Ovary (tissue), 9 donors: ENCODE data around the gene ALDH3A2. TPM values are rescaled to one million over a fixed set of nuclear protein-coding genes. Genes with fewer than 3 reads are reported as not detected.

Source experiments
- DNase-seq, 5 donors: peaks; one replicate each; pipeline ENCODE4 v3.0.0-alpha.2; 2019 to 2020
- H3K27ac ChIP-seq, 2 donors: fragments of 200-600 bp; one replicate each; pipeline versions ENCODE4 v1.5.1 to v1.8.0; 2019 to 2022
- H3K27me3 ChIP-seq: fragments of 200-600 bp; one replicate; pipeline ENCODE4 v1.8.0; 2022
- H3K36me3 ChIP-seq: fragments of 200-600 bp; sonication (generic); one replicate; pipeline ENCODE4 v1.5.1; 2019
- H3K4me1 ChIP-seq: one replicate; pipeline ENCODE4 v1.8.1; 2013; ENCODE audit warnings: mild to moderate bottlenecking, moderate library complexity; ENCODE audit not compliant: insufficient read depth
- H3K4me3 ChIP-seq: fragments of 200-600 bp; sonication (generic); one replicate; pipeline ENCODE4 v1.5.1; 2017
- H3K9me3 ChIP-seq, 2 donors: fragments of 200-600 bp in 1 of 2; sonication (generic) in 1 of 2; one replicate each; pipeline versions ENCODE4 v1.5.1 to v1.8.1; 2013 to 2019; ENCODE audit warnings: mild to moderate bottlenecking in 1 of 2, moderate library complexity in 1 of 2
- CTCF ChIP-seq, 3 donors: fragments of 450-650 bp in 2 of 3; fragments of 200-600 bp in 1 of 3; IDR thresholded peaks; one replicate each; pipeline versions ENCODE4 v1.5.1 to v1.8.0; 2016 to 2022; ENCODE audit warnings: antibody characterized with exemption in 3 of 3, mild to moderate bottlenecking in 1 of 3
- EP300 ChIP-seq: sonication (generic); formaldehyde crosslinking; IDR thresholded peaks from one replicate; pipeline ENCODE4 v1.6.1; 2017; ENCODE audit warnings: antibody characterized with exemption
- POLR2A ChIP-seq: fragments of 450-650 bp; IDR thresholded peaks from one replicate; pipeline ENCODE4 v1.6.1; 2017; ENCODE audit warnings: antibody characterized with exemption, mild to moderate bottlenecking, moderate library complexity
- WGBS, 3 donors: extraction: QIAGEN DNeasy Blood & Tissue Kit in 1 of 3; methylation state at CpG; one replicate each; pipeline versions ENCODE4 v1.1.5 to v1.1.7; 2013 to 2017; 5-methylcytosine and 5-hydroxymethylcytosine counted together
- intact Hi-C, 4 donors: fragments of 100-400 bp; cut with DNase I; formaldehyde crosslinking; loops; one replicate each; pipeline versions ENCODE4 v1.11.0 to v1.15.1; 2022 to 2023
- polyA plus RNA-seq, 2 donors: library from polyadenylated mRNA; stranded (reverse); fragments of 200-250 nt in 1 of 2; fragments of 350-450 nt in 1 of 2; fragmentation: Illumina TruSeq in 1 of 2; extraction: RNeasy Lipid Tissue Mini Kit (QIAGEN cat#74804) in 1 of 2; gene quantifications; one replicate each; pipeline ENCODE4 v1.2.3, GENCODE V29; 2013 to 2014
- total RNA-seq, 7 donors: library from RNA; depleted of rRNA in 2 of 7; stranded (reverse); fragments of >200 nt in 2 of 7; fragmentation: NEBNext Ultra II Directional in 3 of 7; extraction: Animal tissue kit (Norgen Biotek cat#: 25700) in 3 of 7; gene quantifications; one replicate each; pipeline versions ENCODE4 v1.1.0 to v1.2.4, GENCODE V29; 2016 to 2023
- donor health status: DM: no; HTN: no; CAD: no; lungs with moderate emphysema.
- donor health status: DM: no; HTN: no; CAD: no.
- donor health status: Bipolar disorder and iron deficiency.
- donor health status: DM: yes; HTN: yes; CAD: no.
- donor health status: DM: no; HTN: no; CAD: no.
- donor health status: DM: yes; HTN: yes; CAD: no.

Gene ALDH3A2
- total and polyA plus RNA-seq, 9 donors, result 31.1 to 126 (median 74.6) TPM

GRCh38 chr17:19713901-19714361 lies 65.4 kb downstream of the ALDH3A2 start:
- intact Hi-C loops, result no loop called here
- no peaks in the 10 kb centered on the region for H3K27me3 ChIP-seq
- no peaks in the 10 kb centered on the region for H3K4me1 ChIP-seq
- TF ChIP-seq CTCF (IDR thresholded peaks at IDR 0.05), result no peak
- no peak for TF ChIP-seq EP300
- no peak for TF ChIP-seq POLR2A
- no peak overlapping the region for H3K4me3 ChIP-seq
- 88 to 93% (median 92%) methylated on average over 28 of the region's 28 CpGs for WGBS, 3 donors
- DNase-seq, result peak in 1 of 5 donors; percentile 7
- no peaks in the 10 kb centered on the region for H3K9me3 ChIP-seq
- no peaks in the 10 kb centered on the region for H3K36me3 ChIP-seq
- no peak overlapping the region for H3K27ac ChIP-seq

- no peaks in the 10 kb centered on the region for H3K27me3 ChIP-seq
- intact Hi-C loops, result no loop called here
- no peaks in the 10 kb centered on the region for H3K36me3 ChIP-seq
- DNase-seq, result peak in 1 of 5 donors; percentile 22
- WGBS, 3 donors, result 93% methylated on average over 27 of the region's 27 CpGs
- H3K27ac ChIP-seq, result no peak overlapping the region
- no peak overlapping the region for H3K4me3 ChIP-seq
- H3K9me3 ChIP-seq, result no peaks in the 10 kb centered on the region
- TF ChIP-seq CTCF (IDR thresholded peaks at IDR 0.05) (no peak), POLR2A (no peak), EP300 (no peak)
- H3K4me1 ChIP-seq, result no peaks in the 10 kb centered on the region
Observed at GRCh38 chr17:19714542-19715411, 66.2 kb downstream of the ALDH3A2 start.

GRCh38 chr17:19716108-19717030 lies 67.8 kb downstream of the ALDH3A2 start, which contains the start of gene SLC47A2:
SLC47A2 (minus strand) TSS chr17:19716584; CDS start chr17:19716555, 29 bp downstream.
- H3K4me1 ChIP-seq, result peaks cover 9% of the 10 kb centered on the region
- H3K27ac ChIP-seq, result no peak within 1 kb of the TSS
- H3K4me3 ChIP-seq, result no peak within 1 kb of the TSS
- no peaks in the 10 kb centered on the region for H3K27me3 ChIP-seq
- TF ChIP-seq CTCF (IDR thresholded peaks at IDR 0.05) (no peak), POLR2A (no peak), EP300 (no peak)
- intact Hi-C loops, result no loop called here
- no peak for DNase-seq
- no peaks in the 10 kb centered on the region for H3K36me3 ChIP-seq
- WGBS, 3 donors, result 71 to 82% (median 77%) methylated on average over 8 to 13 of the region's 13 CpGs
- no peaks in the 10 kb centered on the region for H3K9me3 ChIP-seq

- Histone ChIP-seq H3K9me3 (no peaks in the 10 kb centered on the region), H3K4me1 (peaks cover 9% of the 10 kb centered on the region), H3K36me3 (no peaks in the 10 kb centered on the region), H3K27ac (no peak overlapping the region), H3K4me3 (no peak overlapping the region), H3K27me3 (no peaks in the 10 kb centered on the region)
- 92 to 97% (median 94%) methylated on average over 7 of the region's 7 CpGs for WGBS, 3 donors
- no peak for DNase-seq
- TF ChIP-seq POLR2A, result no peak
- no peak for TF ChIP-seq CTCF (IDR thresholded peaks at IDR 0.05)
- no peak for TF ChIP-seq EP300
- intact Hi-C loops, result no loop called here
Observed at GRCh38 chr17:19717031-19717360, 68.4 kb downstream of the ALDH3A2 start.
